ENCODE data around the gene ALK. TPM values are rescaled to one million over a fixed set of nuclear protein-coding genes. Genes with fewer than 3 reads are reported as not detected.

Gene ALK
- total RNA-seq, 2 donors from 2014 or later, result under 0.01 to 0.26 TPM

DNA sequence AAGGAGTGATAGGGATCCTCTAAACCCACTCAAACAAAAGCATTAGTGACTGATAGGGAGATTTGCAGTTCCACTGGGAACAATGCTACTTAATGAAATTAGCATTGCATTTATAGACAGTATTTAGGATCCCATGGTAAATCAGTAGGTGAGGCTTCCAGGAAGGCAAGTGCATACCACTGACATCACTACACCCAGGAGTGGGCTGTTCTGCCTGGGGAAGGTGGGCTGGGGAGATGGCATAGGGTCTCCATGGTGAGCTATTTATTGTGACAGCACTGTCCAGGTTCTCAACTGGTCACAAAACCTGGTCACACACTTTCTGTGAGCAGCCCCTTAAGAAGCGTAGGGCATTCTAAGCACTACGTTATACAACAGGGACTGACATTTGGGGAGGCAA is 262.2 kb downstream of the ALK start:
- intact Hi-C loops (cut with DNase I), result no loop called here
- no peak for DNase-seq
- no peak for TF ChIP-seq POLR2A (IDR thresholded peaks at IDR 0.05)
- TF ChIP-seq, protein P1, sequence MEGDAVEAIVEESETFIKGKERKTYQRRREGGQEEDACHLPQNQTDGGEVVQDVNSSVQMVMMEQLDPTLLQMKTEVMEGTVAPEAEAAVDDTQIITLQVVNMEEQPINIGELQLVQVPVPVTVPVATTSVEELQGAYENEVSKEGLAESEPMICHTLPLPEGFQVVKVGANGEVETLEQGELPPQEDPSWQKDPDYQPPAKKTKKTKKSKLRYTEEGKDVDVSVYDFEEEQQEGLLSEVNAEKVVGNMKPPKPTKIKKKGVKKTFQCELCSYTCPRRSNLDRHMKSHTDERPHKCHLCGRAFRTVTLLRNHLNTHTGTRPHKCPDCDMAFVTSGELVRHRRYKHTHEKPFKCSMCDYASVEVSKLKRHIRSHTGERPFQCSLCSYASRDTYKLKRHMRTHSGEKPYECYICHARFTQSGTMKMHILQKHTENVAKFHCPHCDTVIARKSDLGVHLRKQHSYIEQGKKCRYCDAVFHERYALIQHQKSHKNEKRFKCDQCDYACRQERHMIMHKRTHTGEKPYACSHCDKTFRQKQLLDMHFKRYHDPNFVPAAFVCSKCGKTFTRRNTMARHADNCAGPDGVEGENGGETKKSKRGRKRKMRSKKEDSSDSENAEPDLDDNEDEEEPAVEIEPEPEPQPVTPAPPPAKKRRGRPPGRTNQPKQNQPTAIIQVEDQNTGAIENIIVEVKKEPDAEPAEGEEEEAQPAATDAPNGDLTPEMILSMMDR (IDR thresholded peaks at IDR 0.05), result no peak
- no peaks in the 10 kb centered on the region for H3K36me3 ChIP-seq (replicated peaks in 1 of 2; ENCODE audit: insufficient read depth in 1 of 2, low read depth in 2 of 2)
- no peaks in the 10 kb centered on the region for H3K4me1 ChIP-seq
- no peaks in the 10 kb centered on the region for H3K9me3 ChIP-seq
- WGBS, 2 donors, result 91 to 94% methylated on average over 2 of the region's 2 CpGs
- H3K27ac ChIP-seq, result no peak overlapping the region
- H3K4me3 ChIP-seq, result no peak overlapping the region
- ATAC-seq, result no peak
- H3K27me3 ChIP-seq, result no peaks in the 10 kb centered on the region

DNA sequence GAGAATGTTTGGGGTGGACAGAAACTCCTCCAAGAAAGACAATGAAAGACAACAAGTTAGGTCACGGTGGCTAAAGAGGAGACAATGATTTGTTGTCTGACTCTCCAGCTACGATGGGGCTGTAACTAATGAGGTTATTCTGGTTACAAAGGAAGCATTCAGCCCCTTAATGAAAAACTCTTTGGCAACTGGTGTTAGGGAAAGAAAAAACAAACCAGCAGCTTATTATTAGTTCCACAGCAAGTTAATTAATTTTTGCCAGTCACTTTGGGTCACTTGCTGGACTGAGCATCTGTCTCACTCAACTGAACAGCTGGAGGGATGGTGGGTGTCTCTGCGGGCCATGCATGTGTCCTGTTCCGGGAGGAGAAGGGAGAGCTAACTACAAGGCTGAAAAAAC is 263.7 kb downstream of the ALK start:
- DNase-seq, result no peak
- ATAC-seq, result no peak
- H3K4me1 ChIP-seq, result no peaks in the 10 kb centered on the region
- WGBS, 2 donors, result 68 to 77% methylated on average over 4 of the region's 4 CpGs
- intact Hi-C loops (cut with DNase I), result no loop called here
- no peaks in the 10 kb centered on the region for H3K9me3 ChIP-seq
- no peaks in the 10 kb centered on the region for H3K27me3 ChIP-seq
- no peak overlapping the region for H3K27ac ChIP-seq
- TF ChIP-seq POLR2A (IDR thresholded peaks at IDR 0.05), result no peak
- TF ChIP-seq, protein P1 (IDR thresholded peaks at IDR 0.05), result no peak
- H3K36me3 ChIP-seq (replicated peaks in 1 of 2; ENCODE audit: insufficient read depth in 1 of 2, low read depth in 2 of 2), result no peaks in the 10 kb centered on the region
- no peak overlapping the region for H3K4me3 ChIP-seq

- 64 to 68% methylated on average over 3 of the region's 3 CpGs for WGBS, 2 donors
- Histone ChIP-seq H3K4me1 (no peaks in the 10 kb centered on the region), H3K27me3 (no peaks in the 10 kb centered on the region), H3K36me3 (replicated peaks in 1 of 2; ENCODE audit: insufficient read depth in 1 of 2, low read depth in 2 of 2) (no peaks in the 10 kb centered on the region), H3K4me3 (no peak overlapping the region), H3K27ac (no peak overlapping the region), H3K9me3 (no peaks in the 10 kb centered on the region)
- intact Hi-C loops (cut with DNase I), result no loop called here
- TF ChIP-seq POLR2A (IDR thresholded peaks at IDR 0.05), result no peak
- TF ChIP-seq, protein P1 (IDR thresholded peaks at IDR 0.05), result no peak
- no peak for ATAC-seq
- no peak for DNase-seq
Measured at GRCh38 chr2:29655391-29656086, 265.8 kb downstream of the ALK start.

- H3K27ac ChIP-seq, result no peak overlapping the region
- DNase-seq (no peak), ATAC-seq (no peak)
- H3K9me3 ChIP-seq, result no peaks in the 10 kb centered on the region
- H3K36me3 ChIP-seq (replicated peaks in 1 of 2; ENCODE audit: insufficient read depth in 1 of 2, low read depth in 2 of 2), result no peaks in the 10 kb centered on the region
- no peaks in the 10 kb centered on the region for H3K4me1 ChIP-seq
- TF ChIP-seq POLR2A (IDR thresholded peaks at IDR 0.05), result no peak
- TF ChIP-seq, protein P1 (IDR thresholded peaks at IDR 0.05), result no peak
- H3K27me3 ChIP-seq, result no peaks in the 10 kb centered on the region
- intact Hi-C loops (cut with DNase I), result no loop called here
- 80 to 82% methylated on average over 8 of the region's 8 CpGs for WGBS, 2 donors
- H3K4me3 ChIP-seq, result no peak overlapping the region
Measured at GRCh38 chr2:29650631-29651097, 270.7 kb downstream of the ALK start.

GRCh38 chr2:29644949-29645348 is 276.4 kb downstream of the ALK start:
- DNase-seq, result no peak
- Histone ChIP-seq H3K4me1 (no peaks in the 10 kb centered on the region), H3K9me3 (no peaks in the 10 kb centered on the region), H3K36me3 (replicated peaks in 1 of 2; ENCODE audit: insufficient read depth in 1 of 2, low read depth in 2 of 2) (no peaks in the 10 kb centered on the region), H3K4me3 (no peak overlapping the region), H3K27me3 (no peaks in the 10 kb centered on the region), H3K27ac (no peak overlapping the region)
- no peak for TF ChIP-seq POLR2A (IDR thresholded peaks at IDR 0.05)
- TF ChIP-seq, protein P1 (IDR thresholded peaks at IDR 0.05), result no peak
- WGBS, 2 donors, result 29 to 39% methylated on average over 1 of the region's 1 CpG
- no peak for ATAC-seq
- intact Hi-C loops (cut with DNase I), result no loop called here
